PC-9 (cell line): Measurements from ENCODE around the gene CDK6.

Experiments
- EZH2 ChIP-seq: fragments of 200-600 bp; sonication (generic); IDR thresholded peaks from 2 replicates; pipeline ENCODE4 v1.8.0; 2017; ENCODE audit warnings: antibody characterized with exemption, low read depth
- TF ChIP-seq, protein P1 (sequence below): fragments of 200-600 bp; sonication (generic); conservative IDR thresholded peaks from 2 replicates; pipeline ENCODE4 v1.6.1; 2017; ENCODE audit warnings: mixed run types, antibody characterized with exemption, mild to moderate bottlenecking, moderate library complexity

DNA sequence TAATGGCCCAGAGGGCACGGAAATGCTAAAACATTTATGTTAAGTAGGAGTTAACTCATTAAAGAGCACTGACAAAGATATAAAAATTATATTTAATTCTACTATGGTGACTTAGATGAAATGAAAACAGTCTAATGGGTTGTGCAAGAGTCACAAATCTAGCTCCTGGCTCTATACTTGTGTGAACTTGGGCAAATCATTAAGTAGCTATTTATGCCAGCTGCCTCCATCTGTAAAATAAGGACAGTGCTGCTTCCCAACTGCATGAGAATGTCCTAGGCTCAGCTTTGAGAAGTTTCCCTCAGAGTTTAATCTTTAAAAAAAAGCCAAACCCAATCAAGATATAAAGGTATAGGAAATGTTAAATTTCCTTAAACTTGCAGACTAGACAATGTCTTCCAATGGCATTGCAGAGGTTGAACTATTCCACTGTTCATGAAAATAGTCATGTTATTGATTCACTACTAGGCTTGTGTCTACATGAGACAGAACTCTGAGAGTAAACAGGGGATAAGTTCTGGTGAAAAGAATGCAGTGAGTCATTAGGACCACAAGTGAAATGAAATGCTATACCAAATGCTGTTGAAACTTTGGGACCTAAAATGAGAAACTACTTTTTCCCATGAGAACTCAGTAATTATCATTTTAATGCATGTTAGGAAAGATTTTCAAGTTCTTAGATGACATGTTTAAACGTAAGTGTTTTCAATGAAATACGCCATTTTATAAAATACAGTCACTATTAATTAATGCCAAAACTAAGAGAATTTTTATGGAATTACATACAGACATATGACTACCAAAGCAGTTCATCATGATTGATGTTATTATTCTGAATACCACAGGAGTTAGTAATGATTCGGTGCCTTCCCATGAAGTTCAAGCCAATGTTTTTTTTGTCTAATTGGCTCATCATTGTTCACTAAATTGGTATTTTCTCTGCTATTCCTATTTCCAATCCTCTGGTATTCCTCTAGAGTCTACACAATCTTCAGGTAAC is 84.2 kb downstream of the CDK6 start:
- TF ChIP-seq, protein P1, sequence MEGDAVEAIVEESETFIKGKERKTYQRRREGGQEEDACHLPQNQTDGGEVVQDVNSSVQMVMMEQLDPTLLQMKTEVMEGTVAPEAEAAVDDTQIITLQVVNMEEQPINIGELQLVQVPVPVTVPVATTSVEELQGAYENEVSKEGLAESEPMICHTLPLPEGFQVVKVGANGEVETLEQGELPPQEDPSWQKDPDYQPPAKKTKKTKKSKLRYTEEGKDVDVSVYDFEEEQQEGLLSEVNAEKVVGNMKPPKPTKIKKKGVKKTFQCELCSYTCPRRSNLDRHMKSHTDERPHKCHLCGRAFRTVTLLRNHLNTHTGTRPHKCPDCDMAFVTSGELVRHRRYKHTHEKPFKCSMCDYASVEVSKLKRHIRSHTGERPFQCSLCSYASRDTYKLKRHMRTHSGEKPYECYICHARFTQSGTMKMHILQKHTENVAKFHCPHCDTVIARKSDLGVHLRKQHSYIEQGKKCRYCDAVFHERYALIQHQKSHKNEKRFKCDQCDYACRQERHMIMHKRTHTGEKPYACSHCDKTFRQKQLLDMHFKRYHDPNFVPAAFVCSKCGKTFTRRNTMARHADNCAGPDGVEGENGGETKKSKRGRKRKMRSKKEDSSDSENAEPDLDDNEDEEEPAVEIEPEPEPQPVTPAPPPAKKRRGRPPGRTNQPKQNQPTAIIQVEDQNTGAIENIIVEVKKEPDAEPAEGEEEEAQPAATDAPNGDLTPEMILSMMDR, result no peak
- no peak for TF ChIP-seq EZH2
